HepG2 (cell line): ENCODE results near the gene ELOVL2. TPM values are rescaled to one million over a fixed set of nuclear protein-coding genes. Genes with fewer than 3 reads are reported as not detected.

Experiments
- ARID3A ChIP-seq: IDR thresholded peaks from 2 replicates; pipeline ENCODE4 v1.6.1; 2012; ENCODE audit warnings: low read depth, low read length, improper control_type of control experiment
- LRRFIP1 ChIP-seq: sonication (generic); formaldehyde crosslinking; conservative IDR thresholded peaks from 2 replicates; pipeline ENCODE4 v1.4.0; 2020; ENCODE audit warnings: missing genetic modification reagents
- MLLT10 ChIP-seq: sonication (generic); formaldehyde crosslinking; IDR thresholded peaks from 2 replicates; pipeline ENCODE4 v1.4.0; 2020; ENCODE audit warnings: missing genetic modification reagents
- MYPOP ChIP-seq: sonication (generic); formaldehyde crosslinking; IDR thresholded peaks from 2 replicates; pipeline ENCODE4 v1.8.1; 2023; ENCODE audit warnings: mild to moderate bottlenecking, moderate library complexity, missing genetic modification reagents
- RFX5 ChIP-seq: IDR thresholded peaks from 2 replicates; pipeline ENCODE4 v1.6.1; 2011; ENCODE audit warnings: low read depth, low read length, improper control_type of control experiment
- SNAPC4 ChIP-seq: sonication (generic); formaldehyde crosslinking; IDR thresholded peaks from 2 replicates; pipeline ENCODE4 v1.4.0; 2020; ENCODE audit warnings: mild to moderate bottlenecking, missing genetic modification reagents
- SOX13 ChIP-seq, 3 experiments: fragments of 450-650 bp in 1 of 3; sonication (generic) in 1 of 3; formaldehyde crosslinking in 1 of 3; IDR thresholded peaks in 2 of 3; conservative IDR thresholded peaks in 1 of 3; 2 replicates each; pipeline versions ENCODE4 v1.5.0 to v1.6.1; 2016 to 2020; ENCODE audit warnings: antibody characterized with exemption in 1 of 3, mild to moderate bottlenecking in 1 of 3, missing compliant biosample characterization in 1 of 3, missing genetic modification reagents in 1 of 3, moderate library complexity in 1 of 3
- U2AF2 ChIP-seq: fragments of 200-400 bp; formaldehyde crosslinking; IDR thresholded peaks from 2 replicates; pipeline ENCODE4 v1.6.1; 2017; ENCODE audit warnings: low read depth, mild to moderate bottlenecking, low read length
- ZNF280B ChIP-seq: sonication (generic); formaldehyde crosslinking; IDR thresholded peaks from 2 replicates; pipeline ENCODE4 v1.5.0; 2020; ENCODE audit warnings: missing genetic modification reagents, mild to moderate bottlenecking, borderline replicate concordance
- ZNF687 ChIP-seq: sonication (generic); formaldehyde crosslinking; IDR thresholded peaks from 2 replicates; pipeline ENCODE4 v1.5.1; 2020; ENCODE audit warnings: mild to moderate bottlenecking, missing genetic modification reagents, moderate library complexity
- ZSCAN12 ChIP-seq: sonication (generic); formaldehyde crosslinking; IDR thresholded peaks from 2 replicates; pipeline ENCODE4 v1.9.0; 2021; ENCODE audit warnings: mild to moderate bottlenecking, missing genetic modification reagents
- polyA plus RNA-seq, 8 experiments: library from polyadenylated mRNA; depleted of rRNA in 3 of 8; stranded (reverse) in 7 of 8; unstranded in 1 of 8; fragments of >200 nt; fragmentation: Illumina TruSeq in 4 of 8; extraction: Trizol in 4 of 8; gene quantifications; 2 replicates each; pipeline versions ENCODE4 v1.2.1 to v1.2.3, GENCODE V29; 2011 to 2016; ENCODE audit warnings: low read depth in 4 of 8, missing spikeins in 1 of 8, mixed read lengths in 1 of 8; ENCODE audit not compliant: insufficient read depth in 1 of 8
- total RNA-seq, 5 experiments: library from RNA; depleted of rRNA; stranded (reverse); fragments of >200 nt; fragmentation: Illumina TruSeq; extraction: Trizol; gene quantifications; 2 replicates each; pipeline ENCODE4 v1.2.3, GENCODE V29; 2016; ENCODE audit warnings: low read depth in 1 of 5

Gene ELOVL2
- total and polyA plus RNA-seq, 2 of the 13 experiments (the other 11 are each of a cell fraction or from before 2014, with no cell fraction given), result 43.6 to 65.4 TPM

GRCh38 chr6:11043378-11043960 lies 636 bp downstream of the ELOVL2 start (continued):
- TF ChIP-seq LRRFIP1 (CRISPR knock-in tag) (no peak), ZNF687 (CRISPR knock-in tag) (peak; percentile 82), MLLT10 (CRISPR knock-in tag) (no peak), MYPOP (peak; percentile 78; the same call in 1 of the 2 replicates), ZSCAN12 (CRISPR knock-in tag) (no peak), SOX13 (IDR thresholded peaks at IDR 0.05) (no peak), SOX13 (CRISPR knock-in tag; conservative IDR thresholded peaks at IDR 0.05 in 1 of 2, IDR thresholded peaks at IDR 0.05 in 1 of 2) (no peak), ZNF280B (CRISPR knock-in tag) (no peak), RFX5 (no peak), SNAPC4 (no peak), ARID3A (no peak), U2AF2 (no peak)
